ENCODE results near the gene RBMS3. TPM values are rescaled to one million over a fixed set of nuclear protein-coding genes. Genes with fewer than 3 reads are reported as not detected.

Gene RBMS3
- total and polyA plus RNA-seq, 3 donors from 2014 or later: 5.6 to 36.2 (median 19.7) TPM

GRCh38 chr3:29301332-29302019 lies 20.6 kb downstream of the RBMS3 start:
- intact Hi-C loops (cut with DNase I; ENCODE audit: low total_unique reads): no loop called here
- Histone ChIP-seq H3K36me3 (ENCODE audit: low read depth, missing control alignments) (no peaks in the 10 kb centered on the region), H3K27ac (no peak overlapping the region), H3K27me3 (no peaks in the 10 kb centered on the region), H3K4me1 (no peaks in the 10 kb centered on the region), H3K9me3 (no peaks in the 10 kb centered on the region), H3K4me3 (no peak overlapping the region)
- WGBS, 2 donors: 79 to 80% methylated on average over 7 of the region's 7 CpGs
- no peak for DNase-seq
- TF ChIP-seq POLR2A (IDR thresholded peaks at IDR 0.05) (no peak), CTCF (IDR thresholded peaks at IDR 0.05) (no peak)

- WGBS, 2 donors: 93 to 98% methylated on average over 2 of the region's 2 CpGs
Observed at GRCh38 chr3:29302619-29303018, 21.7 kb downstream of the RBMS3 start.

GRCh38 chr3:29307295-29307694 lies 26.4 kb downstream of the RBMS3 start:
- H3K4me1 ChIP-seq: peaks cover 6% of the 10 kb centered on the region
- no peak overlapping the region for H3K27ac ChIP-seq
- no peak overlapping the region for H3K4me3 ChIP-seq
- 87 to 98% methylated on average over 1 of the region's 1 CpG for WGBS, 2 donors
- H3K36me3 ChIP-seq (ENCODE audit: low read depth, missing control alignments): no peaks in the 10 kb centered on the region
- DNase-seq: no peak
- H3K9me3 ChIP-seq: no peaks in the 10 kb centered on the region
- TF ChIP-seq CTCF (IDR thresholded peaks at IDR 0.05) (no peak), POLR2A (IDR thresholded peaks at IDR 0.05) (no peak)
- H3K27me3 ChIP-seq: no peaks in the 10 kb centered on the region
- intact Hi-C loops (cut with DNase I; ENCODE audit: low total_unique reads): no loop called here

More at GRCh38 chr3:29302619-29303018, 21.7 kb downstream of the RBMS3 start:
- intact Hi-C loops (cut with DNase I; ENCODE audit: low total_unique reads): no loop called here
- TF ChIP-seq CTCF (IDR thresholded peaks at IDR 0.05) (no peak), POLR2A (IDR thresholded peaks at IDR 0.05) (no peak)
- Histone ChIP-seq H3K9me3 (no peaks in the 10 kb centered on the region), H3K36me3 (ENCODE audit: low read depth, missing control alignments) (no peaks in the 10 kb centered on the region), H3K4me3 (no peak overlapping the region), H3K27ac (no peak overlapping the region), H3K27me3 (no peaks in the 10 kb centered on the region), H3K4me1 (no peaks in the 10 kb centered on the region)
- DNase-seq: no peak

- Histone ChIP-seq H3K36me3 (ENCODE audit: low read depth, missing control alignments) (no peaks in the 10 kb centered on the region), H3K4me1 (peaks cover 15% of the 10 kb centered on the region), H3K4me3 (no peak overlapping the region), H3K27ac (peak overlapping the region in 1 of 2 donors; percentile 17), H3K27me3 (no peaks in the 10 kb centered on the region), H3K9me3 (no peaks in the 10 kb centered on the region)
- no peak for DNase-seq
- intact Hi-C loops (cut with DNase I; ENCODE audit: low total_unique reads): no loop called here
- WGBS, 2 donors: 78 to 81% methylated on average over 1 of the region's 1 CpG
- TF ChIP-seq POLR2A (IDR thresholded peaks at IDR 0.05): no peak
- no peak for TF ChIP-seq CTCF (IDR thresholded peaks at IDR 0.05)
Observed at GRCh38 chr3:29310865-29311264, 30.0 kb downstream of the RBMS3 start.

GRCh38 chr3:29311795-29312194 lies 30.9 kb downstream of the RBMS3 start:
- H3K27ac ChIP-seq: no peak overlapping the region
- H3K36me3 ChIP-seq (ENCODE audit: low read depth, missing control alignments): no peaks in the 10 kb centered on the region
- H3K4me1 ChIP-seq: peaks cover 15% of the 10 kb centered on the region

More at GRCh38 chr3:29311795-29312194, 30.9 kb downstream of the RBMS3 start:
- DNase-seq: no peak
- no peaks in the 10 kb centered on the region for H3K27me3 ChIP-seq
- no peak overlapping the region for H3K4me3 ChIP-seq
- WGBS, 2 donors: 59 to 74% methylated on average over 3 of the region's 3 CpGs
- intact Hi-C loops (cut with DNase I; ENCODE audit: low total_unique reads): no loop called here
- H3K9me3 ChIP-seq: no peaks in the 10 kb centered on the region
- TF ChIP-seq POLR2A (IDR thresholded peaks at IDR 0.05) (no peak), CTCF (IDR thresholded peaks at IDR 0.05) (no peak)
